Spleen (tissue), 7 donors: Measurements from ENCODE around the gene PGBD5.

Source experiments
- CTCF ChIP-seq, 11 experiments: fragments of 200-600 bp in 7 of 11; fragments of 450-650 bp in 4 of 11; sonication (generic) in 4 of 11; IDR thresholded peaks in 8 of 11; conservative IDR thresholded peaks in 3 of 11; 1 replicate in 7 of 11; 2 replicates in 4 of 11; pipeline versions ENCODE4 v1.4.0 to v1.8.0; 2016 to 2021; ENCODE audit warnings: antibody characterized with exemption in 11 of 11, inconsistent platforms in 4 of 11, mild to moderate bottlenecking in 1 of 11
- POLR2A ChIP-seq, 3 donors: fragments of 450-650 bp; IDR thresholded peaks; one replicate each; pipeline ENCODE4 v1.5.1; 2017; ENCODE audit warnings: antibody characterized with exemption in 3 of 3, mild to moderate bottlenecking in 1 of 3
- donor health status: DM: no; HTN: no; CAD: no; lungs with moderate emphysema.
- donor health status: DM: no; HTN: no; CAD: no.
- donor health status: DM: no; HTN: no; CAD: no.

GRCh38 chr1:230326971-230327891 is 98.9 kb downstream of the PGBD5 start:
- TF ChIP-seq CTCF (IDR thresholded peaks at IDR 0.05 in 8 of 11, conservative IDR thresholded peaks at IDR 0.05 in 3 of 11): no peak
- TF ChIP-seq POLR2A (IDR thresholded peaks at IDR 0.05): no peak
